ENCODE measurements around the gene PUM1.

DNA sequence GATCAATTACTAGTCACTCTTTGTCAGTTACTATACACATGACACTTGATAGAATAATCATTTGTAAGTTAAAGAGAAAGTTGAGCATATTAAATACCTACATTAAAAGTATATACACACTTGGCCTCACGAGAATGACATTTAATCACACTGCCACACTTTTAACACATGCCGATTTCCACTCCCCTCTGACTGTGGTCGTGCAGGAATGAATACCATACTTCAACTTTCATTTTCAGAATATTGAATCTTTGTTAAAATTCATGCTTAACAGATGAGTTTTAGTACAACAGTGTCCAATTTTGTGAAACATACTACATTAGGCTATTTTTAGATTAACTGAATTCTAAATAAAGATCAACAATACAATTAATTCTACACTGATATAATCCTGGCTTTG, 78.8 kb downstream of the PUM1 start:
- TF ChIP-seq CTCF (IDR thresholded peaks at IDR 0.05) = no peak
- no peak for TF ChIP-seq POLR2A (IDR thresholded peaks at IDR 0.05)
